Measurements from ENCODE around the gene CAMTA1.

DNA sequence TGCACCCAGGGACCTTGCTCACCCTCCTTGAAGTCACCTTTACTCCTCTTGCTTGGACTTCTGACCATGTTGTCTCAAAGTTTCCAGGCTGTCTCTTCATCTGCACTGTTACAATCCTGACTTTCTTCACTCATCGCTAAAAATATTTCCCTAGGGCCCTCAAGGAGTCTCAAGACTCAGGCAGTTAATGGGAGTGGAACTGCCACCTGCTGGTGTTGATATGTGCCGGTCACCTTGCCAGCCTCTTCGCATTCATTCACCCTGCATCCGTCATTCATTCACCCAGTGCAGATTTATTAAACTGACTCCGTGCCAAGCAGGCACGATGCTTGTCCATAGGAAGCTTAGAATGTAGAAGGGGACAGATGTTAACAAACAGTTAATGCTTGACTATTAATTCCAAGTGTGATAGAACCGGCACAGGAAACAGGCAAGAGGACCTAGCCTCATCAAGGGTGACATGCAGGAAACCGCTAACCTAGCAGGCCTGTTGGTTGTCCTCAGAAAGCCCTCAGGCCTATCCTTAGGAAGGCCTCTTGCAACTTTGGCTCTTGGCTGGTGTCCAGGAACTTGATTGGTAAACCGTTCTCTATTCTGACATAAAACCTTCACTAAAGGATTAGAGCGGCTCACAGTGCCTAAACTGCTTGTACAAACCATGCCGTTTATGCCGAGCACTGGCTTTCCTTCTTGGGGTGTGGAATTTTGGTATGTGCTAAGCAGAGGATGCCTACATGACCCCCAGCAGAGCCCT, 342.2 kb downstream of the CAMTA1 start:
- TF ChIP-seq, protein P1, sequence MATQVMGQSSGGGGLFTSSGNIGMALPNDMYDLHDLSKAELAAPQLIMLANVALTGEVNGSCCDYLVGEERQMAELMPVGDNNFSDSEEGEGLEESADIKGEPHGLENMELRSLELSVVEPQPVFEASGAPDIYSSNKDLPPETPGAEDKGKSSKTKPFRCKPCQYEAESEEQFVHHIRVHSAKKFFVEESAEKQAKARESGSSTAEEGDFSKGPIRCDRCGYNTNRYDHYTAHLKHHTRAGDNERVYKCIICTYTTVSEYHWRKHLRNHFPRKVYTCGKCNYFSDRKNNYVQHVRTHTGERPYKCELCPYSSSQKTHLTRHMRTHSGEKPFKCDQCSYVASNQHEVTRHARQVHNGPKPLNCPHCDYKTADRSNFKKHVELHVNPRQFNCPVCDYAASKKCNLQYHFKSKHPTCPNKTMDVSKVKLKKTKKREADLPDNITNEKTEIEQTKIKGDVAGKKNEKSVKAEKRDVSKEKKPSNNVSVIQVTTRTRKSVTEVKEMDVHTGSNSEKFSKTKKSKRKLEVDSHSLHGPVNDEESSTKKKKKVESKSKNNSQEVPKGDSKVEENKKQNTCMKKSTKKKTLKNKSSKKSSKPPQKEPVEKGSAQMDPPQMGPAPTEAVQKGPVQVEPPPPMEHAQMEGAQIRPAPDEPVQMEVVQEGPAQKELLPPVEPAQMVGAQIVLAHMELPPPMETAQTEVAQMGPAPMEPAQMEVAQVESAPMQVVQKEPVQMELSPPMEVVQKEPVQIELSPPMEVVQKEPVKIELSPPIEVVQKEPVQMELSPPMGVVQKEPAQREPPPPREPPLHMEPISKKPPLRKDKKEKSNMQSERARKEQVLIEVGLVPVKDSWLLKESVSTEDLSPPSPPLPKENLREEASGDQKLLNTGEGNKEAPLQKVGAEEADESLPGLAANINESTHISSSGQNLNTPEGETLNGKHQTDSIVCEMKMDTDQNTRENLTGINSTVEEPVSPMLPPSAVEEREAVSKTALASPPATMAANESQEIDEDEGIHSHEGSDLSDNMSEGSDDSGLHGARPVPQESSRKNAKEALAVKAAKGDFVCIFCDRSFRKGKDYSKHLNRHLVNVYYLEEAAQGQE (tag by site-specific recombination; IDR thresholded peaks at IDR 0.05), result no peak
- TF ChIP-seq, protein P2, sequence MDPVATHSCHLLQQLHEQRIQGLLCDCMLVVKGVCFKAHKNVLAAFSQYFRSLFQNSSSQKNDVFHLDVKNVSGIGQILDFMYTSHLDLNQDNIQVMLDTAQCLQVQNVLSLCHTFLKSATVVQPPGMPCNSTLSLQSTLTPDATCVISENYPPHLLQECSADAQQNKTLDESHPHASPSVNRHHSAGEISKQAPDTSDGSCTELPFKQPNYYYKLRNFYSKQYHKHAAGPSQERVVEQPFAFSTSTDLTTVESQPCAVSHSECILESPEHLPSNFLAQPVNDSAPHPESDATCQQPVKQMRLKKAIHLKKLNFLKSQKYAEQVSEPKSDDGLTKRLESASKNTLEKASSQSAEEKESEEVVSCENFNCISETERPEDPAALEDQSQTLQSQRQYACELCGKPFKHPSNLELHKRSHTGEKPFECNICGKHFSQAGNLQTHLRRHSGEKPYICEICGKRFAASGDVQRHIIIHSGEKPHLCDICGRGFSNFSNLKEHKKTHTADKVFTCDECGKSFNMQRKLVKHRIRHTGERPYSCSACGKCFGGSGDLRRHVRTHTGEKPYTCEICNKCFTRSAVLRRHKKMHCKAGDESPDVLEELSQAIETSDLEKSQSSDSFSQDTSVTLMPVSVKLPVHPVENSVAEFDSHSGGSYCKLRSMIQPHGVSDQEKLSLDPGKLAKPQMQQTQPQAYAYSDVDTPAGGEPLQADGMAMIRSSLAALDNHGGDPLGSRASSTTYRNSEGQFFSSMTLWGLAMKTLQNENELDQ (tag by site-specific recombination; IDR thresholded peaks at IDR 0.05; ENCODE audit: low read depth), result no peak
- no peak for TF ChIP-seq ZBTB44 (tag by site-specific recombination; IDR thresholded peaks at IDR 0.05)
- TF ChIP-seq ZNF341 (tag by site-specific recombination; IDR thresholded peaks at IDR 0.05; ENCODE audit: low read depth), result no peak
- TF ChIP-seq, protein P3, sequence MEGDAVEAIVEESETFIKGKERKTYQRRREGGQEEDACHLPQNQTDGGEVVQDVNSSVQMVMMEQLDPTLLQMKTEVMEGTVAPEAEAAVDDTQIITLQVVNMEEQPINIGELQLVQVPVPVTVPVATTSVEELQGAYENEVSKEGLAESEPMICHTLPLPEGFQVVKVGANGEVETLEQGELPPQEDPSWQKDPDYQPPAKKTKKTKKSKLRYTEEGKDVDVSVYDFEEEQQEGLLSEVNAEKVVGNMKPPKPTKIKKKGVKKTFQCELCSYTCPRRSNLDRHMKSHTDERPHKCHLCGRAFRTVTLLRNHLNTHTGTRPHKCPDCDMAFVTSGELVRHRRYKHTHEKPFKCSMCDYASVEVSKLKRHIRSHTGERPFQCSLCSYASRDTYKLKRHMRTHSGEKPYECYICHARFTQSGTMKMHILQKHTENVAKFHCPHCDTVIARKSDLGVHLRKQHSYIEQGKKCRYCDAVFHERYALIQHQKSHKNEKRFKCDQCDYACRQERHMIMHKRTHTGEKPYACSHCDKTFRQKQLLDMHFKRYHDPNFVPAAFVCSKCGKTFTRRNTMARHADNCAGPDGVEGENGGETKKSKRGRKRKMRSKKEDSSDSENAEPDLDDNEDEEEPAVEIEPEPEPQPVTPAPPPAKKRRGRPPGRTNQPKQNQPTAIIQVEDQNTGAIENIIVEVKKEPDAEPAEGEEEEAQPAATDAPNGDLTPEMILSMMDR (tag by site-specific recombination; IDR thresholded peaks at IDR 0.05), result no peak
- TF ChIP-seq ZNF776 (tag by site-specific recombination; IDR thresholded peaks at IDR 0.05; ENCODE audit: borderline replicate concordance), result no peak
- no peak for TF ChIP-seq ZNF148 (tag by site-specific recombination; IDR thresholded peaks at IDR 0.05; ENCODE audit: borderline replicate concordance)
- TF ChIP-seq ZBTB7A (tag by site-specific recombination; IDR thresholded peaks at IDR 0.05; ENCODE audit: low read depth), result no peak
- TF ChIP-seq HOXD13 (CRISPR knock-in tag; IDR thresholded peaks at IDR 0.05; ENCODE audit: borderline replicate concordance), result no peak
- TF ChIP-seq RBAK (tag by site-specific recombination; IDR thresholded peaks at IDR 0.05), result no peak
- no peak for TF ChIP-seq ZBTB20 (tag by site-specific recombination; IDR thresholded peaks at IDR 0.05)
- TF ChIP-seq, protein P4, sequence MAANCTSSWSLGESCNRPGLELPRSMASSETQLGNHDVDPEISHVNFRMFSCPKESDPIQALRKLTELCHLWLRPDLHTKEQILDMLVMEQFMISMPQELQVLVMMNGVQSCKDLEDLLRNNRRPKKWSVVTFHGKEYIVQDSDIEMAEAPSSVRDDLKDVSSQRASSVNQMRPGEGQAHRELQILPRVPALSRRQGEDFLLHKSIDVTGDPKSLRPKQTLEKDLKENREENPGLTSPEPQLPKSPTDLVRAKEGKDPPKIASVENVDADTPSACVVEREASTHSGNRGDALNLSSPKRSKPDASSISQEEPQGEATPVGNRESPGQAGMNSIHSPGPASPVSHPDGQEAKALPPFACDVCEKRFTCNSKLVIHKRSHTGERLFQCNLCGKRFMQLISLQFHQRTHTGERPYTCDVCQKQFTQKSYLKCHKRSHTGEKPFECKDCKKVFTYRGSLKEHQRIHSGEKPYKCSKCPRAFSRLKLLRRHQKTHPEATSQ (tag by site-specific recombination; IDR thresholded peaks at IDR 0.05), result no peak
- no peak for TF ChIP-seq ZNF707 (tag by site-specific recombination; IDR thresholded peaks at IDR 0.05)
- no peak for TF ChIP-seq ZNF692 (tag by site-specific recombination; IDR thresholded peaks at IDR 0.05)

Data from HEK293 (cell line).